H1 (cell line): ENCODE data around the gene SH3RF3. TPM values are rescaled to one million over a fixed set of nuclear protein-coding genes. Genes with fewer than 3 reads are reported as not detected.

ENCODE experiments used
- CHD2 ChIP-seq: IDR thresholded peaks from 2 replicates; pipeline ENCODE4 v1.6.1; 2012; ENCODE audit warnings: low read length, improper control_type of control experiment
- MAFK ChIP-seq: IDR thresholded peaks from 2 replicates; pipeline ENCODE4 v1.6.1; 2012; ENCODE audit warnings: low read depth, mild to moderate bottlenecking, improper control_type of control experiment, low read length
- POU5F1 ChIP-seq: IDR thresholded peaks from 2 replicates; pipeline ENCODE4 v1.6.1; 2011; ENCODE audit warnings: low read depth, mild to moderate bottlenecking, low read length, moderate library complexity
- SUZ12 ChIP-seq: fragments of 200-600 bp; sonication (generic); IDR thresholded peaks from 2 replicates; pipeline ENCODE4 v1.6.1; 2012; ENCODE audit warnings: mild to moderate bottlenecking, inconsistent platforms, low read length, moderate library complexity, mixed read lengths
- TAF1 ChIP-seq: IDR thresholded peaks from 2 replicates; pipeline ENCODE4 v1.6.1; 2011; ENCODE audit warnings: mild to moderate bottlenecking, low read depth, low read length
- TEAD4 ChIP-seq: IDR thresholded peaks from 2 replicates; pipeline ENCODE4 v1.6.1; 2012; ENCODE audit warnings: low read depth, low read length, inconsistent platforms, mixed read lengths
- YY1 ChIP-seq: IDR thresholded peaks from 2 replicates; pipeline ENCODE4 v1.6.1; 2011; ENCODE audit warnings: low read depth, mild to moderate bottlenecking, low read length
- polyA plus RNA-seq, 7 experiments: library from polyadenylated mRNA; depleted of rRNA in 3 of 7; stranded (reverse) in 5 of 7; unstranded in 2 of 7; fragments of >200 nt in 5 of 7; fragments of 200-250 nt in 2 of 7; gene quantifications; 1 replicate in 5 of 7; 2 replicates in 1 of 7; 4 replicates in 1 of 7; pipeline versions ENCODE4 v1.2.1 to v1.2.3, GENCODE V29; 2011 to 2013; ENCODE audit warnings: missing spikeins in 2 of 7, mixed read lengths in 2 of 7
- total RNA-seq: library from RNA; stranded (reverse); fragmentation: NEBNext Ultra II Directional; extraction: Animal tissue kit (Norgen Biotek cat#: 25700); gene quantifications from 2 replicates; pipeline ENCODE4 v1.2.1, GENCODE V29; 2021

SH3RF3 gene
- total and polyA plus RNA-seq, 2 of the 8 experiments (the other 6 are each of a cell fraction or from before 2014, with no cell fraction given) = 0.11 to 0.65 TPM

- TF ChIP-seq CHD2 = no peak
- no peak for TF ChIP-seq TEAD4
- TF ChIP-seq MAFK = no peak
- TF ChIP-seq SUZ12 = no peak
- TF ChIP-seq TAF1 = no peak
- no peak for TF ChIP-seq POU5F1
- TF ChIP-seq YY1 = no peak
Measured at GRCh38 chr2:109124982-109125592, 3.9 kb upstream of the SH3RF3 start (continued).
